ENCODE results near the gene PAPPA2.

The PAPPA2 gene

DNA sequence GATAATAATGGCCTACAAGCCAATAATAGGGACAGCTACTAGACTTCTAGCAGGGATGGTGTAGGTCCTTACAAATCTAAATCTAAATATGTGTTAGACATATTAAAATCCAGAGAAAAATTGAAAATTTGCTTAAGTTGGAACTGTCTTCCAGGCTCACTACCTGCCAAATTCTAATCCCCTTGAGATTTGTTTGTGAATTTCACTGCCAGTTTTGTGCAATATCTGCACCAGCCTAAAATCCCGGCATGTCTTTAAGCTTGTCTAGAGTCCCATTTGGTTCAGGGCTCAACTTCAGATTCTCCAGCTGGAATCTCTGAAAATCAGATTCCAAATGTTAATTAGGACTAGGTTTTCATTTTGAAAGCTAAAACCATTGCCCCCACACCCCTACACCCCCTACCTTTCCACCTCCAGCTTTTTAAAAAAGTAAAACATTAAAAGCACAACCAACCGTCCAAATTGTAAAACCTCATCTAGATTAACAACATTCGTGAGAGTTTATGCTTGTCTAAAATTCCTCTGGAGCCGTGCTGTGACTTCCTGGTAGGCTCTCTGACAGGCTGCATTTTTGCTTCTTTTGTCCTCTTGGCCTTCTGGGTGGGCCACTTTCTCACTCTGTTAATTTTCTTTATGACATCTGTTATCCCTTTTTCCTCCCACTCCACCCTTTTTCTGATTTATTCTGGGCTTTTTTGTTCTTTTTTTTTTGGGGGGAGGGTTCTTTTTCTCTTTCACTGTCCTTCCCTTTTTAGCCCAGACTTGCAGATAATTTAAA, 348.7 kb downstream of the PAPPA2 start:
- no peak for DNase-seq (ENCODE audit: low read depth)

DNA sequence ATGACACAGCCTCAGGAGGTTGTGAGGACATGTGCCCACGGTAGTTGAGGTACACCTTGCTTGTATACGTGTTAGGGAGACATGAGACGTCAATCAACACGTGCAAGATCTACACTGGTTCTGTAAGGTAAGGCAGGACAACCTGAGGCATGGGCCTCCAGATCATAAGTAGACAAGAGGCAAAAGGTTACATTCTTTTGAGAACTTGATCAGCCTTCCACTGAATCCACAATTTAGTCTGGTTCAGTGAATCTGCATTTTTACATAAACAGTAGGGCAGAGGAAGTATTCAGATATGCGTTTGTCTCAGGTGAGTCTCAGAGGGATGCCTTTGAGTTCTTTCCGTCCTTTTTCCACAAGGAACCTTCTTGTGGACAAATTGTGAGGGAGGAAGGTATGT, 352.6 kb downstream of the PAPPA2 start:
- no peak for DNase-seq (ENCODE audit: low read depth)

DNA sequence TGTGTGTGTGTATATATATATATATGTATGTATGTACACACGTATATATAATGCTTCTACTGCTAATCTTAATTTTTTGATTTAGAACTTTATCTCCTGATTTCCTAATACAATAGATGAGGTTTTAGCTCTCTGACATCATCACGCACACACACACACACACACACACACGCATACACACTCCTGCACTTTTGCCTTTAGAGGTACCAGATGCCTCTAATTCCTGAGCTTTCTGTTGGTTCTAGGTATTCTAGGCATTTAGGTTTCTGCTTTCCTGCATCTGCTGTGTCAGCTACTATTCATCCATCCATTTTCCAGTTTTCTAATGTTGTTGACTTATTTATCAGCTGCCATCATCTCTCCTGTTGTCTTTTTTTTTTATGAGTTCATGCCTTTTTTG, 353.3 kb downstream of the PAPPA2 start:
- DNase-seq (ENCODE audit: low read depth): no peak

DNA sequence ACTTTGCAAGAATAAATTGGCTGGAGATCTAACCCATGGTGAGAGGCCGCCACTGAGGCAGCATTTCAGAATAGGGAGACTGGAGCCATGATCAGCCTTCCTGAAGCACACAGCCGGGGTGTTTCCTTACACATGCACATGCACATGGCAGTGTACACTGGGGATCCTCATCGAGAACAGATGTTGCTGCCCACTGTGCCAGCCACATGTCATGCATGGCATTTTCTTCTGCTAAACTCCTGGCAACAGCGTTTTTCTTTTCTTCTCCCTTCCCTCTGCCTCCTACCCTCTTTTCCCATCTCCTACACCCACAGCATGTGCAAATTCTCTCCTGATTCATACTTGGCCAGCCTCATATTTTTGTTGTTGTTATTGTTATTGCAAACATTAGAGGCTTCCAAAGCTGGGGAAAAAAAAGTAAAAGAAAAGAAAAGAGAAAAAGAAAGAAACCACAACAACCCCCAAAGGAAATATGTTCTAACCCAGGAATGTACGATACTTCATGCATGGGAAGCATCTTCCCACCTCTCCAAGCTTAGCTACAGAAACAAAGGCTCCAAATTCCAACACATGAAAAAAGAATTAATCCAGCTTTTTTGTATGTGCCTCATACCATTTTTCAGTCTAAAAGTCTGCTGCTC, 357.5 kb downstream of the PAPPA2 start:
- DNase-seq (ENCODE audit: low read depth): no peak

DNA sequence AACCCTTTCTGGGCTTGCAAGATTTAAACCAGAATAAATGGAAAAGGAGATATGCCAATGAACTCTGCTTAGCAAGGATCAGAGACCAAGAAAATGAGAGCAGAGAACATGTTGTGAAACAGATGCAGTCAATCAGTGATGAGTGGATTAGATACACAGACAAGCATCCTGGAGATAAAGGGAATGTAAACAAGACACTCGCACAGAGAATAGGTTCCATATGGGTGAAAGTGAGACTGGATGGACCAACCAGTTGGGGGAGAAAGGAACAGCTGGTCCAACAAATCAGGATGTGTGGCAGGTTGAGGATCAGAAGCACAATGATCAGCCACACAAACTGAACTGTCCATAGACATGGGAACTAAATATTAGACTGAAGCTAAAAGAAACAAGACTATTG, 363.3 kb downstream of the PAPPA2 start:
- DNase-seq (ENCODE audit: low read depth): no peak

DNA sequence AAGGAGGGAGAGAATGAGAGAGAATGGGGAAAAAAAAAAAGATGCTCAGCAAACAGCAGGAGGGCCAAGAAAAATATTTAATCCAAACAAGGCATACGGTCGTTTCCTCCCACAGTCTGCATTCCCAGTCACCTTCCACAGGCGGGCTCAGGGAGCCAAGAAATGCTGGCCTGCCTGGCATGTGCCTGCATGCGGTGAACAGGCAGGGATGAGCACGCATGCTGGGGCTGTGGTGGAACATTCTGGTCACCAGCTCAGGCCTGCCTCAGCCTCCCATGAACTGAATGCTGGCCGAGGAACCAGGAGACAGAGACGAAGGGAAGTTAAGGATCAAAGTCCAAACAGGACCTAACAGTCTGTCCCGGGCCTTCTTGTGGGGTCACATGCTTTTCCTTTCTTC, 366.3 kb downstream of the PAPPA2 start:
- no peak for DNase-seq (ENCODE audit: low read depth)

DNA sequence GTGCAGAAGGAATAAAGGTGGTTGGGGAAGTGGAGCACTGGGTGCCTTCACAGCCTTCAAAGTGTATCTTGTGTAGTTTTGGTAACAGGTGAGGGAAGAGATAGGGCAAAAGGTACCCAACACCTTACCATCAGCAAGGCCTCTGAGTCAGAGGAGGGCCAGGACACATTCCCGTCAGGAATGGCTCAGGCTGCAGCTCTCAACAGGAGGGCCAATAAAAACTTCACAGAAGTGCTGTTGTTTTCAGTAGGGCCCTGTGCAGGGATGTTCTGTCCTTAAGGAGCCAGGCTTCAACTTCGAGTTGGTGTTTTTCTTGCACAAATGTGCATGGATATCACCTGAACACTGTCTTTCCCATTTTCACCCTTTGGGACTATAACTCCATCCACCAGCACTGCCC, 368.2 kb downstream of the PAPPA2 start:
- DNase-seq (ENCODE audit: low read depth): no peak

DNA sequence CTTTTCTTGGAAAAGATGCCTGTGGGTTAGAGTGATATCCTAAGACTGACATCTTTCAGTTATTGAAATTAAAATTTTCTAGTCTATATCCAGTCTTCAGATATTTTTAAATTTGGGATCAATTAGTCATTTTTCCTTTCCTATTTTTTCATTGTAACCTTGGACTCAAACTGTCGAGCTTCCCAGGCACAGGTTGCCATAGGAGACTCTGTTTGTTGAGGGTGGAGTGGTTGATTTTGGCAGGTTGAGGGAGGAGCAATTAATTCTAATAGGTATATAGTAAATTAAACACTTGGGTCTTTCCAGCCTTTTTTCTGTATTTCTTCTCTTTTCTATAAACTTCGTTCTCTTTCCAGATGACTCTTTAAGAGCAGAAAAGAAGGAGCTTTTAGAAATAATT, 374.7 kb downstream of the PAPPA2 start:
- DNase-seq (ENCODE audit: low read depth): no peak

DNA sequence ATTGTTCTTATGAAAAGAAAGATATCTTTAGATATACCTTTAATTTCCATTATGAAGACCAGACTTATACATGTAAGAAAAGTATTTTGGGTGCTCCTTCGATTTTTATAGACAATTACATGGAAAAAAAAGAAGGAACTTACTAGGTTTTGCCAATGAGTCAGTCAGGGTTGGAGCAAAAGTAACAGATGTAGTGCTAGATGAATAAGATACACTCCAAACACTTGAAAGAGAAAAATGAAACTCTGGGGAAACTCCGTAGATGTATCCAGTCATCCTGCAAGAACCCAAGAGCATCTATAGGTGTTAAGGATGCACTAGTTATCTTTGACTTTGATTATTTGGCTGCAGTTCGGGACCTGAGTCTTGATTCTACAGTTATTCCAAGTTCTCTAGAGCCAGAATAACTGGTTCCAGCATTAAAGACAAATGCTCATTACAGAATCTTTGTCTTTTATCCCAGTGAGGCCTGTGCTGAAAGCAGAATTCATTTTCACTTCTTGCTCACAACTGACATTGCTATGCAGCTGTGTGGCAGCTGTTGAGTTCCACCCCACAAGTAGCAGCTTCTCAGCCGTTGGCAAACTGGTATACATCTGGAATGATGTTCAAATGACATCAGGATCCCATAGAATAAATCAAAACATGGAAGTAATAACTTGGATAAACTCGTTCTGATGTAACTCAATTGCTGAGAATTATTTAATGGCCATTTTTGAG, 375.5 kb downstream of the PAPPA2 start:
- no peak for DNase-seq (ENCODE audit: low read depth)

DNA sequence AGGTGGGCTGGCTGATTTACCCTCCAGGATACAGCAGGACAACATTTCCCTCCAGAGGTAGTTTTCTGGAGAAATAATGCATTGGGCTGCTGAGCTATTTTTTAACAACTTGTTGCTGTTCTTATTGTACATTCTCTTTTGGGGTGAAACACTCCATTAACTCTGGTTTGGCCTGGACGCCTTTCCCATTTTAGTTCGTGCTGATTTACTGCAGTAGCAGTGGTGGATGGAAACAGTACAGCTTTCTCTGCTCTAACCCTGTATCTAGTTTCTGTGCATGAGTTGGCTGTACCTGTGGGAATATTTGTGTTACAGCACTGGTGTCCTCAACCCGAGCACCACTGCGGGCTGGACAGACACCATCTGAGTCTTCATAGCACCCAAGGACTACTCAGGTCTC, 376.2 kb downstream of the PAPPA2 start:
- no peak for DNase-seq (ENCODE audit: low read depth)

DNA sequence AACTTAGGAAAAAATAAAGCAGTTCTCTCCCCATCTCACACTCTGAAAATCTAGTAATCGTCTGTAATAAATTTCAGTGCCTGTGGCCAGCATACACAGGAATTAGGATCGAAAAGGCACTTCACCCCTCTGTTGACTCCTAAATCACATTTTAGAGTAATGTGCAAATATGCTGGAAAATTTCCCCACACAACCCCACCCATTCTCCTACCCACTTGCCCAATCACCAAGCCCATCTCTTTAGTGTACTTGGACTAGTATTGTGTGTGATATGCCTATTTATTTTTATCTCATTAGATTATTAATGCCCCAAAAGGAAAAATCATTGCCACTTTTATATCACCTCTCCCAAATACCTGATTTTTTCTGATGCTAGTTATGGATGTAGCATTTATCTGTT, 378.3 kb downstream of the PAPPA2 start:
- DNase-seq (ENCODE audit: low read depth): no peak

DNA sequence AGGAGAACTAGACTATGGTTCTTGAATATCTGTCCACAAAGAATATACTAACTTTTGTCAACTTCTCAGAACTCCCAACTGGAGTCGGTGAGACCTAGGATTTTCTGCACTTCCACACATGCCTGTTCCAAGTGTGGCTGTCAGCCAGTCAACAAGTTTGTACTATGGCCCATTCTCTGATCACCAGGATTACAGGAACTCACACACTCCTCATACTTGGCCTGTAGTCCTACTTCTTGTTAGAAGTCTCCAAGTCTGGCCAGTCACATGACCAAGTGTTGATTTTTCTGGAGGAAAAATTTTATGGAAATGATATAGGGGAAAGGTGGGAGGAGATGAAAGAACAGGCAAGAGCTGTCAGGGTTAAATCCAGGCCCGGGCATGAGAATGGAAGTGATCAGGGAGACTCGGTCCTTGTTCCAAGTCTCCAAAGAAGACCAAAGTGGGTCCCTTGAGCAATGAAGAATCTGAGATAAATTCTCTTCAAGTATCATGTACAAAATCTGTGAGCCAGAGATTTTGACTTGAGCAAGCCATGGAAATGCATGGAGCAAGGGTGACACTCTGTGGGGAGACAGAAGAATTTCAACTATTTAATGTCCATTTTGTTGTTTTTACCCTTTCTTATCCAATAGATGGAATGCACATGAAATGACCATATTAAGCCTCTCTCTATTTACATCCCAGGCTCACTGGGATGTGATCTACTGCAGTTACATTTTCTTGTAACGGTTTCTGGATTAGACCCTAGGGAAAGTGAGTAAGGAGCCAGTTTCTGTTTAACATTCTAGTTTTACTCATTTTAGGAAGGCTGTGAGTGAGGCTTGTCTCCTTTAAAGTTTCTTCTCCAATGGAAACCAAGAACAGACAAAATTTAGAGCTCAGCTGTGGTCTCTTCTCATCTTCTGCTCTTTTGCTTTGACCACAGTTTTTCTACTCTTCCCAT, 380.6 kb downstream of the PAPPA2 start:
- peak; percentile 61 for DNase-seq (ENCODE audit: low read depth)

DNA sequence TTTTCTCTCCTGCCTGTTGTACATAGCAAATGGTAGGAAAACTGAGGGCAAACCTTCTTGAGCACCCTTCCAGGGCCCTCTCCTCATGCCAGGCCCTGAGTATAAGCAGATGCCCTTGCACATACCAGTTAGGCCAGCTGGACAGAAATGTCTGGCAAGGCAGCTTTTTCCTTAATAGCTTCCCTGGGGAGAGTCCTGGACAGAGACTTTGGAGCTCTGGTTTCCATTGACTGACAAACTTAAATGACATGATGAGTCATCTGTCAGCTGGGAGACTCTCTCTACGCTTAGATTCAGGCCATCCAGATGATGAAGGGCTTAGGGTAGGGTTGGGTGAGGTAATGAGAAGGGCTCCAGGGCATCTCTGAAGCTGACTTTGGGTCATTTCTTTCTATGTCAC, 384.1 kb downstream of the PAPPA2 start:
- DNase-seq (ENCODE audit: low read depth): peak; percentile 2

DNA sequence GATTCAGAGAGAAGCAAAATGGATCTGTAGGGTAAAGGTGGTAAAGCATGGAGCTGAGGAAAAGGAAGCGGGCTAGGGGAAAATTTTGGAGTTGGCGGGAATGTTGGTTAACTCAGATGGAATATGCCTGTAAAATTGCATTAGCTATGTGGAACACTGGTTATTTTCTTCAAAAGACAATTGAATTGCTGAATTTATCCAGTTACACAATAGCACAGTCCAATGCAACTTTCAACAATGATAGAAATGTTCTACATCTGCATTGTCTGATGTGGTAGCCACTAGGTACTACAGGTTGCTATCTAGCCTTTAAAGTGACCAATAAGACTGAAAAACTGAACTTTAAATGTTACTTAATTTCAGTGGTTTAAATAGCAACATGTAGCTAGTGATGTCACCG, 386.3 kb downstream of the PAPPA2 start:
- DNase-seq (ENCODE audit: low read depth): no peak

DNA sequence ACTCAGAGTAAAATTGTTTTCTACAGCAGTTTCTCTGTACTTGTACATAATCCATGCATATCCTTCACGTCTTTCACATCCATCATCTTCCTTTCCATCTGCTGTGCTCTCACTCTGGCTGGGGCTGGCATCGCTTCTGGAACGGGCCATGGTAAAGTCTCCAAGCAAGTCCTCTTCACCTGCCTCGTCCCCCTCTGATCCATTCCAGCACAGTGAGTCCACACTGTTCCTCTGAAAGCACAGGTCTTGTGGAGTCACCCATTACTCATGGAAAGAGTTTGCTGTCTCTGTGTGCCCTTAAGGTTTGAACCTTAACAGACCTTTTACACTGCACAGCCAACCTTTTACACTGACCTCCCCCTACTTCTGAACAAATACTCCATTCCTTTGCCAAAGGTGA, 387.9 kb downstream of the PAPPA2 start:
- DNase-seq (ENCODE audit: low read depth): no peak

DNA sequence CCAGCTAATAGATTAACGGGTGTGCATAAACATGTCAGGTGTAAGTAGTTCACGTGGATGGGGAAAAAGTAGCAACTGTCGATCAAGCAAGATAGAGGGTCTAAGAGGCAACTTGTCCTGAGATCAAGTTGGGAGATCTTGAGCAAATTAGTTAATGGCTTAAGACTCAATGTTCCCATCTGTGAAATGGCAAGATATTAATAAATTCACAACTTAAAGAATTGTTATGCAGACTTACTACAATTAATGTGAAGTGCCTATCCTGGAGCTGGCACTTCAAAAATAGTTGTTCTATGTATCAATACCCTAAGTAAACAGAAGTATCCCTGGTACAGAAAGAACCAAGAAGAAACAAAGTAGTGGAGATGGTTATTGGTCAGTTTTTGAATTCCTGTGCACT, 389.1 kb downstream of the PAPPA2 start:
- no peak for DNase-seq (ENCODE audit: low read depth)

DNA sequence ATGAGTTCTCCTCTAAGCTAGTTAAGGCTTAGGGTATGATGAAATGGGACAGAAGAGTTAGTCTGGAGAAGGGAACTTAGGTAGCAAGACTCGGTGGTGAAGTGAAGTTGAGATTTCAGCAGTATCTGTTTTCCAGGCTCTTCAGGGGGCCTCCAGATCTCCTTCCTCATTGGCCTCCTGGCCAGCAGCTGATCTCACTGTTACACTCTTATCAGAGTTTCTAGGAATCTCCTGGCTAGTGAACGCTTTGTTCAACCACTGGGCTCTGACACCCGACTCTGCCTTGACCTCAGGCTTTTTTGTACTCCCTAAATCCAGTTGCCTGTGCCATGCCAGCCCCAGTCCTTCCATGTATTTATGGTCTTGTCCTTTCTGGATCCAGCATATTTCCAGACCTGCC, 390.5 kb downstream of the PAPPA2 start:
- no peak for DNase-seq (ENCODE audit: low read depth)

DNA sequence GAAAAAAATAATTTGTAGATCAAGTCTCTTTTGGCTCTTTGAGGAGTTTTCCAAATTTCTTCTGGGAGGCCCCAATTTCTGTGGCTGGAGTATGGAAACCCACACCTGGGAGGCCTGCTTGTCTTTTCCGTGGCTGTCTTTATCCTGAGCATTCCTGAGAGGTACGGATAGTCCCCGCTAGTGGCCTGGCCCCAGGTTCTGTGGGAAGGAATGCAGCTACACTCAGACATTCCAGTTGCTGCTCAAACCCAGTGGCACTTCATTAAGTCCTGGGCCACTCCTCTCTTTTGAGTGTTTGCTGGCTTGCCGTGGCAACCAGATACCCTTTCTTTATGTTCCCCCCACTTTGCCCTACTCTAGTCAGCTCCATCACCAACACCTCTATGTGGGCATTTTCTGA, 391.1 kb downstream of the PAPPA2 start:
- no peak for DNase-seq (ENCODE audit: low read depth)

DNA sequence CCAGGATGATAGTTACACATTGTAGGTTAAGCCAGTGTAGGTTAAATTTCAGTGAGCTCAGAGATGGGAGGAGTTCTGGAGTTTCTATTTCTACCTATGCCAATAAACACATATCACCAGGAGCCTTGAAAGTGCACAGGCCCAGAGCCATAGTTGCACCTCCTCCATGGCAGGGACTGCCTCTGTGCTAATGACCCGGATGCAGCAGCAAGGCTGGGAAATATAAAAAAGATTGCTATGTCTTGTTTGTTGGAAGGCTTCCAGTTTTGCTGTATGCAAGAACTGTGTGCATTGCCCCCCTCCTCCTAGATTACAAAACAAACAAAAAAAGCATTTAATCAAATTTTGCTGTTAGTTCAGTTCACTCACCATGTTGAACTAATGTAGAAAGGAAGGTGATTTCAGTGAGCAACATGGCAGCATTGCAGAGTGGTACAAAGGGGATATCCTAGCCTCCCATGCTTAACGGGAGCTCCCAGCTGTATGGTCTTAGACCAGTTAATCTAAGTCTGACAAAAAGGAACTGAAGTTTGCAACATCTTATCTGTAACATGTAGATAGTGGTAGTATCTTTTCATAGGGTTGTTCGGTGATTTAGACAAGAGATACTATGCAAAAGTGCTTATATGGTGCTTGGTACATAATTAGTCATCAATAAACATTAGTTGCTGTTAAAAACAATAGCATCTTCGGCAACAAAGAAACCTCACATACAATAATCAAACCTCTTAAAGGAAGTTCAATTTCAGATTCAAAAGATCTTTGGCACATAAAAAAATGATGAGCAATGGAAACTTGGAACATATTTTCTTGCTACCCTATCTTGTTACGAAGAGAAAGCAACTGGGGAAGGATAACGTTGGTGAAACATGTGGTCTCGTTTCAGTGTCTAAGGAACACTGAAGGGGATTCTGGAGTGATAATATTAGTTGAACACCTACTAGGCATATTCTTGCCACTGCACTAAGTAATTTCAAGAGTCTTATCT, 392.1 kb downstream of the PAPPA2 start:
- DNase-seq (ENCODE audit: low read depth): no peak

DNA sequence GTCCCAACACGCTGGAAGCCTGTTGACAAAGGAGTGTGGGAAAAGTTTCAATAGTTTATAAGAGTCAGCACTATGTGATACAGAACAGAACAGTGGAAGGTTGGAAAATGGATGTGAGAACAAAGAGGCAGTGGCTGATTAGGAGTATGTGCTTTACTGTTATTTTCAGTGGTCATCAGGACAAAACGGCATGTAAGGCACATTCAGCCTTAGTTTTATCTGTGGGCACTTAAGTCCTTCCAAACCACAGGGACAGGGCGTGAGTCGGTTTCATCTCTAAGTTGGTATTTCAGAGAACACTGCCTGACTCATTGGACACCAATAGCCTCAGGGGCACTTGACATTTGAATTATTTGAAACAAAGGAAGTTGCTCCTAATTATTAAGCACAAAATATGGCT, 394.7 kb downstream of the PAPPA2 start:
- DNase-seq (ENCODE audit: low read depth): peak; percentile 49

DNA sequence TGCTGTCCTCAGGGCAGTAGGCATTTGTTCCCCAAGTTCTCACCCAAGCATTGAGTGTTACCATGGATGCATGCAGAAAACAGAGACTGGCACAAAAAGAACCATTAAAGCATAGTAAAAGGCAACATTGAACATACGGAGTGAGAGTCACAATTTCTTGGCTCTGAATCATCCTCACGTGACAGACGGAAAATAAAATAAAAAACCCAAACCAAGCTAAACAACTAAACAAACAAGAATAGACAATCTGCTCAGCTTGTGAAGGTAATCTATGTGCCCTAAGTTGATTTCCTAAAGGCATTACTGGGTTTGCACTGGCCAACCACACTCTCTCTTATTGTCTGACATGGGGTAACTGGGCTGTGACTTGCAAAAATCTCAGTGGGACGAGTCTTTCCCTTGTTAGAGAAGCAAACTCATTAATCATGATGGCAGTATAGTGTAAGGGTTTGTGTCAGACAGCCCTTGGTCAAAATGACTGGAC, 395.5 kb downstream of the PAPPA2 start:
- DNase-seq (ENCODE audit: low read depth): no peak
